GM18502 (cell line): Measurements from ENCODE around the gene ARHGAP8.

ENCODE experiments used
- ATAC-seq: cut with Tn5 transposase; IDR thresholded peaks from one replicate; pipeline ENCODE4 v1.9.1; 2021; ENCODE audit warnings: mild to moderate bottlenecking; ENCODE audit not compliant: unreplicated experiment, poor library complexity

The ARHGAP8 gene

GRCh38 chr22:44880610-44881290, 128.4 kb downstream of the ARHGAP8 start:
- no peak for ATAC-seq

- ATAC-seq = no peak
Measured at GRCh38 chr22:44881624-44882023, 129.2 kb downstream of the ARHGAP8 start.

GRCh38 chr22:44882226-44882905, 130.0 kb downstream of the ARHGAP8 start:
- ATAC-seq = no peak

GRCh38 chr22:44883011-44883421, 130.6 kb downstream of the ARHGAP8 start:
- no peak for ATAC-seq

GRCh38 chr22:44884562-44884961, 132.2 kb downstream of the ARHGAP8 start:
- no peak for ATAC-seq

- ATAC-seq = no peak
Measured at GRCh38 chr22:44884968-44885805, 132.8 kb downstream of the ARHGAP8 start.

- no peak for ATAC-seq
Measured at GRCh38 chr22:44885806-44886360, 133.5 kb downstream of the ARHGAP8 start.

GRCh38 chr22:44887941-44888366, 135.6 kb downstream of the ARHGAP8 start:
- no peak for ATAC-seq

- ATAC-seq = no peak
Measured at GRCh38 chr22:44888491-44889254, 136.3 kb downstream of the ARHGAP8 start.

GRCh38 chr22:44889255-44889878, 137.0 kb downstream of the ARHGAP8 start:
- ATAC-seq = no peak

GRCh38 chr22:44890416-44891292, 138.3 kb downstream of the ARHGAP8 start:
- ATAC-seq = no peak

GRCh38 chr22:44891293-44891747, 138.9 kb downstream of the ARHGAP8 start:
- no peak for ATAC-seq

- ATAC-seq = no peak
Measured at GRCh38 chr22:44891791-44892190, 139.4 kb downstream of the ARHGAP8 start.

GRCh38 chr22:44892243-44892642, 139.9 kb downstream of the ARHGAP8 start:
- ATAC-seq = no peak

- ATAC-seq = no peak
Measured at GRCh38 chr22:44892803-44893730, 140.7 kb downstream of the ARHGAP8 start.

GRCh38 chr22:44893731-44894080, 141.3 kb downstream of the ARHGAP8 start:
- no peak for ATAC-seq

GRCh38 chr22:44894321-44894720, 141.9 kb downstream of the ARHGAP8 start:
- ATAC-seq = no peak

GRCh38 chr22:44894782-44895181, 142.4 kb downstream of the ARHGAP8 start:
- ATAC-seq = no peak
